Measurements from ENCODE around the gene LMF2.

The LMF2 gene, protein sequence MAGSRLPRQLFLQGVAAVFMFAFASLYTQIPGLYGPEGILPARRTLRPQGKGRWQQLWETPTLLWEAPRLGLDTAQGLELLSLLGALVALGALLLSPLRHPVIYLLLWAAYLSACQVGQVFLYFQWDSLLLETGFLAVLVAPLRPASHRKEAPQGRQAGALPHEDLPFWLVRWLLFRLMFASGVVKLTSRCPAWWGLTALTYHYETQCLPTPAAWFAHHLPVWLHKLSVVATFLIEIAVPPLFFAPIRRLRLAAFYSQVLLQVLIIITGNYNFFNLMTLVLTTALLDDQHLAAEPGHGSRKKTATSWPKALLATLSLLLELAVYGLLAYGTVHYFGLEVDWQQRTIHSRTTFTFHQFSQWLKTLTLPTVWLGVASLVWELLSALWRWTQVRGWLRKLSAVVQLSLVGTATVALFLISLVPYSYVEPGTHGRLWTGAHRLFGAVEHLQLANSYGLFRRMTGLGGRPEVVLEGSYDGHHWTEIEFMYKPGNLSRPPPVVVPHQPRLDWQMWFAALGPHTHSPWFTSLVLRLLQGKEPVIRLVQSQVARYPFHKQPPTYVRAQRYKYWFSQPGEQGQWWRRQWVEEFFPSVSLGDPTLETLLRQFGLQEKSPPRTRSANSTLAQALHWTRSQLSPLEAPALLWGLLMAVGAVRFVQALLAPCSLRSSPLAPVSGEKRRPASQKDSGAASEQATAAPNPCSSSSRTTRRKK

GRCh38 chr22:50507421-50507990, at the start of gene LMF2:
TSS of gene LMF2 (minus strand) at chr22:50507702. CDS start at chr22:50507675, 27 bp downstream.
- DNase-seq (ENCODE audit: low read depth) = peak; percentile 82

DNA sequence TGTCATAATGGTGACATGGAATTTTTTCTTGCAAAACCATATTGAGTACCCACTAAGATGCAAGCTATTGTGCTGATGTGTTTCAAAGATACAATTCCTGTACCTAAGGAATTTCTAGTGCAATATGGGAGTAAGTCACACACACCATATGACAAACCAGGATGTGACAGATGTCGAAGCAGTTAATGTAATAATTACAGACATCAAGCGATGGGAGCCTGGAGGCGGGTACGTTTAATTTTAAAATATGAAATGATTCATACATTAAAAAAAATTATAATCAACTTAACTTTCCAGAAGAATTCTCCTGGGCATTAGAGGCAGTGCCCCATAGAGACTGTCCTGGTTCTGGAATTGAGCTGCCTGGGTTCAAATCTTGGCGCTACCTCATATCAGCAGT, 49.2 kb upstream of the LMF2 start:
- DNase-seq (ENCODE audit: low read depth) = no peak

GRCh38 chr22:50553310-50553709, 45.8 kb upstream of the LMF2 start:
- DNase-seq (ENCODE audit: low read depth) = no peak

DNA sequence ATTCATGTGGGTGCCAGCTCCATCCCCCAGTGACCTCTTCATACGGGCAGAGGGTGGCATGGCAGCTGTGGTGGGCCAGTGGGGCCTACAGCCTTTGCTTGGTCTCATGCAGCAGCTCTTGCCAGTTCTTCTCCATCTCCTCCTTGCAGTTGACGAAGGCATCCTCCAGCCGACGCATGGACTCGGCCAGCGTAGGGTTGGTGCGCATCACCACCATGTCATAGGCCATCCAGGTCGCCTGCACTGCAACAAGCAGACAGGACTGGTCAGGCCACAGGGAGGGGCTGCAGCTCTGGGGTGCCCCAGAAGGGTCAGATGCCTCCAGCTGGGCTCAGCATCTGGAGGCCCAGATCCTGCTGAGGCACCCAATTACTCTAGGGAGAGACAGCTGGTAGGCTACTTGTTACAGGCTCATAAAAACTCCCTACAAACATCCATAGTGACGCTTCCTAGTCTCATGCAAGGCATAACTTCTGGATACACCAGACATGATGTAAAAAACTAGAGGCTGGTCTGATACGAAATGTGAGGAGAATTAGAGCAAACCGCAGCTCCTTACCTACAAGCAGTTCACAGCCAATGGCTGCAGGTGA, 43.8 kb upstream of the LMF2 start:
- no peak for DNase-seq (ENCODE audit: low read depth)

DNA sequence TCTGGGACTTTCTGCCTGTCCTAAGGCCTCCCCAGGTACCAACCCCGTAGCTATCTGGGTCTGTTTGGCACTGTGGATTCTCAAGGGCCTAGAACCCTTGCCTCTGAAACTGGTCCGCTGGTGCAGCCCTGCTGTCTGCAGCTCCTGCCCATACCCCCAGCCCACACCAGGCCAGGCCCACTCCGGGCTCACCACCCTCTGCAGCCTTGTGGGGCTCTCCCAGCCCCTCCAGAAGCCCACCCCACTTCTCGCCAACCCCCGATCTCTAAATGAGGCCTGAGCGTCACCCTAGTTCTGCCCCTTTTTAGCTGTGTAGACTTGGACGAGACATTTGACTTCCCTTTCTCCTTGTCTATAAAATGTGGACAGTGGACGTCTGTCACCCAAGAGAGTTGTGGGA, 42.9 kb upstream of the LMF2 start:
- DNase-seq (ENCODE audit: low read depth) = no peak

- no peak for DNase-seq (ENCODE audit: low read depth)
These were observed 41.7 kb upstream of the LMF2 start for GRCh38 chr22:50548921-50549790.

- DNase-seq (ENCODE audit: low read depth) = no peak
These were observed 40.8 kb upstream of the LMF2 start for GRCh38 chr22:50548040-50548920.

GRCh38 chr22:50547263-50547985, 39.9 kb upstream of the LMF2 start:
- DNase-seq (ENCODE audit: low read depth) = no peak

GRCh38 chr22:50546326-50547262, 39.1 kb upstream of the LMF2 start:
- no peak for DNase-seq (ENCODE audit: low read depth)

DNA sequence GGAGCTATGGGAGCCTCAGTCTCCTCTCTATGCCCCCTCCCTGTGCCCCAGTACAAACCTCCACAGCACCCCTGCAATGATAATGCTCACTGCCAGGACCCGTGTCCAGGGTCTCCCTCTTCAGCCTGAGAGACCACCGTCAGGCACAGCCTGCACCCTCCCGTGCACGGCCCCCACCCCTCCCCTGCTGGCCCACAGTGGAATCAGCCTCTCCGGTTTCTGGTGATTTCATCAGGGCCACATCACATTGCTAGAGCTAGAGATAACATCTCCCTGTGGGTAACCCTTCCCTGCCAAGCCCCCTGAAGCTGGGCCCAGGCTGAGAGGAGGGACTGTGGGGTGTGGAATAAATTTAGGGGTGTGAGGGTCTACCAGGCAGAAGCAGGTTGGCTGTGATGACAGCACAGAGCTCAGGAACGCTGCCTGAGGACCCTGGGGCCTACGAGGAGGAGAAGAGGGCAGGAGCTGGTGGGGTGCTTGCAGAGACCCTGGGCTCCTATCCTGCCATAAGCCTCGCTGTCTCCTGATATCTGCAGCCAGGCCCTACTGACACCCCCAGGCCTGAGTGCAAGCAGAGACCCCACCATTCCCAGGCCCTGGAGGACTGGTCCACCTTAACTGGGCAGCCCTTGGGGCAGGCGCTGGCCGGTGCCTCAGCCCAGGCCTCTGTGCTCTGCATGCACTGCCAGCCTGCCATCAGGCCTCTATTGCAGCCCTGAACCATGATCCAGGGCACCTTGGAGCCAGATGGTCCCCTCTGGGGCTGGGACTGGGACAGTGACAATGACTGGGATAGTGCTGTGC, 38.2 kb upstream of the LMF2 start, which contains the start of gene KLHDC7B:
KLHDC7B (plus strand) TSS at position 378 of the 804 bp plus-strand sequence; CDS start at position 723, 345 bp downstream.
- no peak for DNase-seq (ENCODE audit: low read depth)

DNA sequence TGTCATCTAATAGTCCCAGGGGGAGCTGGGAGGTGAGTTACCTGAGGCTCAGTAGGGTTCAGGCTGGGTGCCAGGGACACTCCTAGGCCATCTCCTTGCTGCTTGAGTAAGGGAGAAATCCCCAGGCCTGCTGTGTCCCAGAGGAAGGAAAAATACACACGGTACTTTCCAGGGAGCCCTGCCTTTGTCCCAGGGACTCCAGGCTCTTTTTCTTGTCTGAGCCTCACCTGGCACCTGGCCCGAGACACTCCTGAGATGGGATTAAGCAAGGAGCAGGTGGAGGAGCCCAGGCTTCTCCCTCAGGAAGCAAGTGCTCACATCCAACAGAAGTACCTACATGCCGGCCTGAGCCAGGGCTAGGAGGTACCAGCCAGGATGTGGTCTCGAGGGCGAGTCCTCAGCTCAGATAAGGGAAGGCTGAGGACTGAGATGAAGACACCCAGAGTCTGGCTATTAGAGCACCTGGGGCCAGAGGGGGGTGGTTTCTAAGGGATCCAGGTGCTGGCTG, 37.3 kb upstream of the LMF2 start:
- DNase-seq (ENCODE audit: low read depth) = no peak

- DNase-seq (ENCODE audit: low read depth) = peak; percentile 80
These were observed 36.7 kb upstream of the LMF2 start for GRCh38 chr22:50544078-50544745.

GRCh38 chr22:50542416-50542927, 35.0 kb upstream of the LMF2 start:
- DNase-seq (ENCODE audit: low read depth) = peak; percentile 44

DNA sequence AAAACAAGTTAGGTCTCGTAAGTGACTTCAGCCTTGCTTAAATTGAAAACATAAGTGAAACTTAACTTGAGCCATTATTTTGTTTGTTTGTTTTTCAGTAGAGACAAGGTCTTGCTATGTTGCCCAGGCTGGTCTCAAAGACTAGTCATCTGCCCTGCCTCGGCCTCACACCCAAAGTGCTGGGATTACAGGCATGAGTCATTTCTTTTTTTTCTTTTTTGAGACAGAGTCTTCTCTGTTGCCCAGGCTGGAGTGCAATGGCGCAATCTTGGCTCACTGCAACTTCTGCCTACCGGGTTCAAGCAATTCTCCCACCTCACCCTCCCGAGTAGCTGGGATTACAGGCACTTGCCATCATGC, 34.1 kb upstream of the LMF2 start:
- DNase-seq (ENCODE audit: low read depth) = peak; percentile 89

DNA sequence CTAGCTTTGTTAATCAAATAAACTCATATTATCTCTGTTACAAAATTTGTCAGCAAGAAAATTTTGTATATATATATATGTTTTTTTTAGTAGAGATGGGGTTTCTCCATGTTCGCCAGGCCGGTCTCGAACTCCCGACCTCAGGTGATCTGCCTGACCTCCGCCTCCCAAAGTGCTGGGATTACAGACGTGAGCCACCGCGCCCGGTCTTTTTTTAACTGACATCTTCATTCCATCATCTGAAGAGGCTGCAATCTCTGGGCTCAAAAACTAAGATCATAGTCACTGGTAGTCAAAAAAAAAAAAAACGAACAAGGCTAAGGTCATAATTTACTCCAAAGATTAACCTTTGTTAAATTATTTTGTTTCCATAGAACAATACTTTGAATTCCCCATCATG, 32.9 kb upstream of the LMF2 start:
- no peak for DNase-seq (ENCODE audit: low read depth)

DNA sequence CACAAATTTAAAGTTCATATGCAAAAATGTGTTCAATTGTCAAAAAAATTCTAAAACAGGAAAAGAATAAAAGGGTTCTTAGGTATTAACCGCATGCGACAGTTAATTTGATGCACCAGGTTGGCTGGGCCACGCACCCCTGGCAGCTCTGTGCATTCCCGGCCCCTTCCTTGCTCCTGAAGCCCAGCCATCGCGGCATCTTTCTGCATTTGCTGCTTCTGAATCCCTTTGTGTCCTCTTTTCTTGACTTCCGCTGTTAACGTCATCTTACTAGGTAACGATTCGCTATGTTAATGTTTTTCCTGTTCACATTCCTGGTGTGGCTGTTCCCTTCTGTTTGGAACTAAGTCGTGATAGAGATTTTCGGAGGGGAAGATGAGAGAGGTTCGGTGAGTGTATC, 30.3 kb upstream of the LMF2 start:
- no peak for DNase-seq (ENCODE audit: low read depth)

DNA sequence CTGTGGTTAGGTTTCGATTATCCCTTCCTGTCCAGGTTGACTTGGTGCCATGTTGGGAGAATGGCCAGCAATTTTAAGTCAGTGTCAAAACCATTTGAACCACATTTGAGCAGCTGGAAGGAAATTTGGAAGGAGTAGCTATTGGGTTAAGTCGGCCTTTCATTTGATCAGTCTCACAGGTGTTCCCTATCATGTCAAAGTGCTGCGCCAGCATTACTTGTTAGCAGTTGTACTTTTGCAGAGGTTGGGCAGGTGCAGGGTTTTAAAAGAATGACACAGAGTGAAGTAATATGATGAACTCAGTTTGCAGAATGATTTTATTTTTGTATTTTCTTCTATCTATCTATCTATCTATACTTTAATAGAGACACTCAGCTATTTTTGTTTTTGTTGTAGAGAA, 28.7 kb upstream of the LMF2 start:
- no peak for DNase-seq (ENCODE audit: low read depth)

All from ELR (cell line).